Central memory CD8-positive, alpha-beta T cell (primary cell): Measurements from ENCODE around the gene GET3.
"Not testable (repeated sequence)": the region's sequence is repeated elsewhere in the genome, so short reads cannot be mapped to it uniquely, and the experiment has no call there.

Source experiments
- ATAC-seq: fragments of 150-1000 bp; cut with Tn5 transposase; replicated peaks from 2 replicates; pipeline ENCODE4 v1.10.0; 2022; ENCODE audit warnings: mild to moderate bottlenecking, moderate FRiP score, moderate number of reproducible peaks; ENCODE audit not compliant: poor library complexity, severe bottlenecking; ENCODE audit errors: extremely low read depth
- DNase-seq, 2 donors: peaks; one replicate each; pipeline ENCODE4 v3.0.0; 2021; ENCODE audit warnings: low spot score in 2 of 2
- H3K27ac Mint-ChIP-seq: one replicate; pipeline ENCODE4 v1.8.0; 2022; ENCODE audit warnings: low read depth, mild to moderate bottlenecking, moderate library complexity, mixed read lengths
- H3K27me3 Mint-ChIP-seq: one replicate; pipeline ENCODE4 v1.8.0; 2022; ENCODE audit warnings: mixed read lengths
- H3K36me3 Mint-ChIP-seq: one replicate; pipeline ENCODE4 v1.8.0; 2022; ENCODE audit warnings: mild to moderate bottlenecking, moderate library complexity, mixed read lengths; ENCODE audit not compliant: insufficient read depth
- H3K4me1 Mint-ChIP-seq: one replicate; pipeline ENCODE4 v1.8.0; 2022; ENCODE audit warnings: mixed read lengths
- H3K4me3 Mint-ChIP-seq: one replicate; pipeline ENCODE4 v1.8.0; 2022; ENCODE audit warnings: mild to moderate bottlenecking, moderate library complexity, mixed read lengths
- H3K9me3 Mint-ChIP-seq: one replicate; pipeline ENCODE4 v1.8.0; 2022; ENCODE audit warnings: mixed read lengths

GET3 gene

GRCh38 chr19:12794971-12795381, 57.7 kb downstream of the GET3 start:
- Mint-ChIP-seq H3K36me3 (peaks cover 54% of the 10 kb centered on the region), H3K4me1 (peaks cover 32% of the 10 kb centered on the region), H3K9me3 (no peaks in the 10 kb centered on the region), H3K27me3 (no peaks in the 10 kb centered on the region), H3K4me3 (no peak overlapping the region), H3K27ac (peak overlapping the region; percentile 97)
- no peak for DNase-seq
- ATAC-seq: no peak

- DNase-seq: peak; percentile 63 to 73
- peaks cover 26% of the 10 kb centered on the region for H3K4me1 Mint-ChIP-seq
- ATAC-seq: no peak
- peaks cover 44% of the 10 kb centered on the region for H3K36me3 Mint-ChIP-seq
- no peaks in the 10 kb centered on the region for H3K9me3 Mint-ChIP-seq
- H3K27ac Mint-ChIP-seq: peak overlapping the region; percentile 97
- H3K27me3 Mint-ChIP-seq: no peaks in the 10 kb centered on the region
- H3K4me3 Mint-ChIP-seq: peak overlapping the region; percentile 66
Observed at GRCh38 chr19:12796146-12797071, 59.1 kb downstream of the GET3 start.

- ATAC-seq: no peak
- Mint-ChIP-seq H3K4me3 (no peak overlapping the region), H3K4me1 (peaks cover 28% of the 10 kb centered on the region), H3K36me3 (peaks cover 37% of the 10 kb centered on the region), H3K27ac (no peak overlapping the region), H3K27me3 (no peaks in the 10 kb centered on the region), H3K9me3 (no peaks in the 10 kb centered on the region)
- no peak for DNase-seq
Observed at GRCh38 chr19:12797141-12797587, 59.9 kb downstream of the GET3 start.

DNA sequence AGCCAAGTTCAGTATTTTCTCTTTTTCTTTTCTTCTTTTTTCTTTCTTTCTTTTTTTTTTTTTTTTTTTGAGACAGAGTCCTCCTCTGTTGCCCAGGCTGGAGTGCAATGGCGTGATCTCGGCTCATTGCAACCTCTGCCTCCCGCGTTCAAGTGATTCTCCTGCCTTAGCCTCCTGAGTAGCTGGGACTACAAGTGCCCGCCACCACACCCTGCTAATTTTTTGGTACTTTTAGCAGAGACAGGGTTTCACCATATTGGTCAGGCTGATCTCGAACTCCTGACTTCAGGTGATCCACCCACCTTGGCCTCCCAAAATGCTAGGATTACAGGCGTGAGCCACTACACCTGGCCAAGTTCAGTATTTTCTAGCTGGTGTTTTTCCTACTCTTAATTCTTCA, 60.3 kb downstream of the GET3 start:
- not testable (repeated sequence) for H3K4me3 Mint-ChIP-seq, DNase-seq, H3K27ac Mint-ChIP-seq, ATAC-seq, H3K27me3 Mint-ChIP-seq, H3K9me3 Mint-ChIP-seq
- Mint-ChIP-seq H3K4me1 (peaks cover 33% of the 10 kb centered on the region), H3K36me3 (peaks cover 35% of the 10 kb centered on the region)
